ENCODE data around the gene MUC5B.
"Not testable (repeated sequence)": the region's sequence is repeated elsewhere in the genome, so short reads cannot be mapped to it uniquely, and the experiment has no call there.

The MUC5B gene, protein sequence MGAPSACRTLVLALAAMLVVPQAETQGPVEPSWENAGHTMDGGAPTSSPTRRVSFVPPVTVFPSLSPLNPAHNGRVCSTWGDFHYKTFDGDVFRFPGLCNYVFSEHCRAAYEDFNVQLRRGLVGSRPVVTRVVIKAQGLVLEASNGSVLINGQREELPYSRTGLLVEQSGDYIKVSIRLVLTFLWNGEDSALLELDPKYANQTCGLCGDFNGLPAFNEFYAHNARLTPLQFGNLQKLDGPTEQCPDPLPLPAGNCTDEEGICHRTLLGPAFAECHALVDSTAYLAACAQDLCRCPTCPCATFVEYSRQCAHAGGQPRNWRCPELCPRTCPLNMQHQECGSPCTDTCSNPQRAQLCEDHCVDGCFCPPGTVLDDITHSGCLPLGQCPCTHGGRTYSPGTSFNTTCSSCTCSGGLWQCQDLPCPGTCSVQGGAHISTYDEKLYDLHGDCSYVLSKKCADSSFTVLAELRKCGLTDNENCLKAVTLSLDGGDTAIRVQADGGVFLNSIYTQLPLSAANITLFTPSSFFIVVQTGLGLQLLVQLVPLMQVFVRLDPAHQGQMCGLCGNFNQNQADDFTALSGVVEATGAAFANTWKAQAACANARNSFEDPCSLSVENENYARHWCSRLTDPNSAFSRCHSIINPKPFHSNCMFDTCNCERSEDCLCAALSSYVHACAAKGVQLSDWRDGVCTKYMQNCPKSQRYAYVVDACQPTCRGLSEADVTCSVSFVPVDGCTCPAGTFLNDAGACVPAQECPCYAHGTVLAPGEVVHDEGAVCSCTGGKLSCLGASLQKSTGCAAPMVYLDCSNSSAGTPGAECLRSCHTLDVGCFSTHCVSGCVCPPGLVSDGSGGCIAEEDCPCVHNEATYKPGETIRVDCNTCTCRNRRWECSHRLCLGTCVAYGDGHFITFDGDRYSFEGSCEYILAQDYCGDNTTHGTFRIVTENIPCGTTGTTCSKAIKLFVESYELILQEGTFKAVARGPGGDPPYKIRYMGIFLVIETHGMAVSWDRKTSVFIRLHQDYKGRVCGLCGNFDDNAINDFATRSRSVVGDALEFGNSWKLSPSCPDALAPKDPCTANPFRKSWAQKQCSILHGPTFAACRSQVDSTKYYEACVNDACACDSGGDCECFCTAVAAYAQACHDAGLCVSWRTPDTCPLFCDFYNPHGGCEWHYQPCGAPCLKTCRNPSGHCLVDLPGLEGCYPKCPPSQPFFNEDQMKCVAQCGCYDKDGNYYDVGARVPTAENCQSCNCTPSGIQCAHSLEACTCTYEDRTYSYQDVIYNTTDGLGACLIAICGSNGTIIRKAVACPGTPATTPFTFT (N-terminal part only)

GRCh38 chr11:1222491-1223345 lies at the start of gene MUC5B:
Gene MUC5B, plus strand, starts transcription at chr11:1223066. Its CDS starts 58 bp downstream, at chr11:1223124.
- no peak for DNase-seq

DNA sequence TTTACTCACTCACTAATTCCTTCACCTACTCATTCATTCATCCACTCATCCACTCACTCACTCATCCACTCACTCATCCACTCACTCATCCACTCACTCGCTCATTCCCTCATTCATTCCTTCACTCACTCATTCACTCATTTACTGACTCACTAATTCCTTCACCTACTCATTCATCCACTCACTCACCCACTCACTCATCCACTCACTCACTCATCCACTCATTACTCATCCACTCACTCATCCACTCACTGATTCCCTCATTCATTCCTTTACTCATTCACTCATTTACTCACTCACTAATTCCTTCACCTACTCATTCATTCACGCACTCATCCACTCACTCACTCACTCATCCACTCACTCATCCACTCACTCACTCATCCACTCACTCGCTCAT lies 49.5 kb upstream of the MUC5B start:
- DNase-seq = not testable (repeated sequence)

GRCh38 chr11:1174441-1175370 lies 48.2 kb upstream of the MUC5B start:
- DNase-seq = no peak

DNA sequence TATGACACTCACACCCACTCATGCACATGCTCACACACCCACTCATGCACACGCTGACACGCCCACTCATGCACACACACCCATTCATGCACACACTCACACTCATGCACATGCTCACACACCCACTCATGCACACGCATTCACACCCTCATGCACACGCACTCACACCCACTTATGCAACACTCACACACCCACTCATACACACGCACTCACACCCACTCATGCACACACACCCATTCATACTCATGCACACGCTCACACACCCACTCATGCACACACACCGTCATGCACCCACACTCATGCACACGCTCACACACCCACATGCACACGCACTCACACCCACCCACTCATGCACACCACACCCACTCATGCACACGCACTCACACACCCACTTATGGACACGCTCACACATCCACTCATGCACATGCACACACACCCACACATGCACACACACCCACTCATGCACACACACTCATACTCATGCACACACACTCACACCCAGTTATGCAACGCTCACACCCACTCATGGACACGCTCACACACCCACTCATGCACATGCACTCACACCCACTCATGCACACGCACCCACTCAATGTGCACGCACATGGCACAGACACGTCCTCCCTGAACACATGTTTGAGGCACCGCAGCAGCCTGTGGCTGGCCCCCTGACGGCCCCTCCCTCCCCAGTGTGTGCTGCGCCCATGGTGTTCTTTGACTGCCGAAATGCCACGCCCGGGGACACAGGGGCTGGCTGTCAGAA lies 47.2 kb upstream of the MUC5B start:
- DNase-seq = no peak

DNA sequence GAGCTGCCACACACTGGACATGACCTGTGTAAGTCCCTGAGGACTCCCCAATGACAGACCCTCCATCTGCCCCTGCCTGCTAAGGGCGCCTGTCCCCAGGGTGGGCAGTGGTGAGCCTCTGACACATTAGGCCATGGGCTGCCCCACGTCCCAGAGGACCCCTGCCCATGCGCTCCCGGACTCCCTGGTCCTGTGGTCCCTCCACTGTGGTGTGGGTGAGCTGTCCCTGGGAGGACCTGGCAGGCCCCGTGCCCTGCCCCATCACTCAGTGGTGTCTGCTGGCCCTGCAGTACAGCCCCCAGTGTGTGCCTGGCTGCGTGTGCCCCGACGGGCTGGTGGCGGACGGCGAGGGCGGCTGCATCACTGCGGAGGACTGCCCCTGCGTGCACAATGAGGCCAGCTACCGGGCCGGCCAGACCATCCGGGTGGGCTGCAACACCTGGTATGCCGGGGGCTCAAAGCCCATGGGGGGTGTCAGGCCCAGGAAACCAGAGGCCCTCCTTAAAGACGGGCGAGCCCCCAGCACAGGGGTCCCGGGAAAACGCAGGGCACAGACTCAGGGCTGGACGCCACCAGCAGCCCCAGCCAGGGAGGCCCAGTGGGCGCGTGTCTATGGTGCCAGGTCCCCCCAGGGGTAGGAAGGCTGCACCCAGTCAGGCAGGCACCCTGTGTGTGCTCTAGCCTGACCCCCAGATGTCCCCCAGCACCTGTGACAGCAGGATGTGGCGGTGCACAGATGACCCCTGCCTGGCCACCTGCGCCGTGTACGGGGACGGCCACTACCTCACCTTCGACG lies 46.4 kb upstream of the MUC5B start:
- DNase-seq = no peak

DNA sequence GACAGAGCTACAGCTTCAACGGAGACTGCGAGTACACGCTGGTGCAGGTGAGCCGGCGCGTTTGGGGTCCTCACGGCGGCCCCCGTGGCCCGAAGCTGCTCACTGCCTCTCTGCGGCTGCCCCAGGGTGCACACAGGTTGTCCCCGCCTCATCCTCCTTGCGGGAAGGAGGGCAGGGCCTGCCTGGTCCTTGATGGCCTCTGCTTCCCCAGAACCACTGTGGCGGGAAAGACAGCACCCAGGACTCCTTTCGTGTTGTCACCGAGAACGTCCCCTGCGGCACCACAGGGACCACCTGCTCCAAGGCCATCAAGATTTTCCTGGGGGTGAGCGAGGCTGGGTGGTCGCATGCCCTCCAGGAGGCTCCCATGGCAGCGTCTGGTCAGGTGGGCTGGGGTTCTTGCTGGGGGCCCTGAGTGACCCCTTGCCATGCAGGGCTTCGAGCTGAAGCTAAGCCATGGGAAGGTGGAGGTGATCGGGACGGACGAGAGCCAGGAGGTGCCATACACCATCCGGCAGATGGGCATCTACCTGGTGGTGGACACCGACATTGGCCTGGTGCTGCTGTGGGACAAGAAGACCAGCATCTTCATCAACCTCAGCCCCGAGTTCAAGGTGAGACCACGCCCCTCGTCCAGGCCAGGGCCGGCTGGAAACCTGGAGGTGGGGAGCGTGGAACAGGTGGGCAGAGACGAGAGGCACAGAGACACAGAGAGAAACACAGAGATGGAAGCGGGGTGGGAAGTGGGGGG lies 45.7 kb upstream of the MUC5B start:
- DNase-seq = no peak

- DNase-seq = no peak
These were observed 45.1 kb upstream of the MUC5B start for GRCh38 chr11:1177771-1178090.

DNA sequence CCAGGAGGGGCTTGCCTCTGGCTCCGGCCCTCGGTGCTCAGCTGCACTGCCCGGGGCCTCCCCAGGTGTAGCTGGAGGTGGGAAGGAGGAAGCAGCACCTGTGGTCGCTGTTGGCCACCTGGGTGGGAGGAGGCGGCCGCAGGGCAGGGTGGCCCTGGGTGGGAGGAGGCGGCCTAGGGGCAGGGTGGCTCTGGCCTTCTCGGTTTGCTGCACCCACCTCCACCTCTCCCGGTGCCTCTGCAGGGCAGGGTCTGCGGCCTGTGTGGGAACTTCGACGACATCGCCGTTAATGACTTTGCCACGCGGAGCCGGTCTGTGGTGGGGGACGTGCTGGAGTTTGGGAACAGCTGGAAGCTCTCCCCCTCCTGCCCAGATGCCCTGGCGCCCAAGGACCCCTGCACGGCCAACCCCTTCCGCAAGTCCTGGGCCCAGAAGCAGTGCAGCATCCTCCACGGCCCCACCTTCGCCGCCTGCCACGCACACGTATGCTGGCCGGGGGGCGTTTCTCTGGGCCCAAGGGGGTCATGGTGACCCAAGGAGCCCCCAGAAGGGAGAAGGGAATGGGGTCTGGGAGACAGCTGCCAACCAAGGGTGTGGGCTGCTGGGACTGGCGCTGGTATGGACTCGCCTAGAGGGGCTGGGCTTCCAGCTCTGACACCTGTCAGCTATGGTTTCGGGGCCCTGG lies 44.5 kb upstream of the MUC5B start:
- no peak for DNase-seq

DNA sequence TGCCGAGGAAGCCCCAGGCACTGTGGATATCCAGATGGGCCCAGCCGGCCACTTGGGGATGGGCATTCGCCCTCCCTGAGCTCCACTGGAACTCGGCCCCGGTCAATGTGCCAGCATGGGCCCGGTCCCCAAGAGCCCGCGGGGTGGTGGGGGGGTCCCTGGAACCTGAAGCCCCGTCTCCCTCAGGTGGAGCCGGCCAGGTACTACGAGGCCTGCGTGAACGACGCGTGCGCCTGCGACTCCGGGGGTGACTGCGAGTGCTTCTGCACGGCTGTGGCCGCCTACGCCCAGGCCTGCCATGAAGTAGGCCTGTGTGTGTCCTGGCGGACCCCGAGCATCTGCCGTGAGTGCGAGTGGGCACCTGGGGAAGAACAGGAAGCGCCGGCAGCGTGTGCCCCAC lies 44.0 kb upstream of the MUC5B start:
- no peak for DNase-seq

GRCh38 chr11:1179641-1180040 lies 43.2 kb upstream of the MUC5B start:
- no peak for DNase-seq

DNA sequence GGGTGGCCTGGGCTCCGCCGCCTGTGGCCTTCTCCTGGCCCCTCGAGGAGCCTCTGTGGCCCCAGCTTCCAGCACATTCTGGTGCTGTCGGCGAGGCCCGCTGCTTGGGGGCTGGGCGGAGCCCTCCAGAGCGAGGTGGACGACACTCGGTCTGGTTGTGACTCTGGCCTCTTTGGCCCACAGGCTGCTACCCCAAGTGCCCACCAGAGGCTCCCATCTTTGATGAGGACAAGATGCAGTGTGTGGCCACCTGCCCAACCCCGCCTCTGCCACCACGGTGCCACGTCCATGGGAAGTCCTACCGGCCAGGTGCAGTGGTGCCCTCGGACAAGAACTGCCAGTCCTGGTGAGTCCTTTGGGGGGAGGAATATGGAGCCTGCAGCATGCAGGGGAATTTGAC lies 42.7 kb upstream of the MUC5B start:
- DNase-seq = no peak

DNA sequence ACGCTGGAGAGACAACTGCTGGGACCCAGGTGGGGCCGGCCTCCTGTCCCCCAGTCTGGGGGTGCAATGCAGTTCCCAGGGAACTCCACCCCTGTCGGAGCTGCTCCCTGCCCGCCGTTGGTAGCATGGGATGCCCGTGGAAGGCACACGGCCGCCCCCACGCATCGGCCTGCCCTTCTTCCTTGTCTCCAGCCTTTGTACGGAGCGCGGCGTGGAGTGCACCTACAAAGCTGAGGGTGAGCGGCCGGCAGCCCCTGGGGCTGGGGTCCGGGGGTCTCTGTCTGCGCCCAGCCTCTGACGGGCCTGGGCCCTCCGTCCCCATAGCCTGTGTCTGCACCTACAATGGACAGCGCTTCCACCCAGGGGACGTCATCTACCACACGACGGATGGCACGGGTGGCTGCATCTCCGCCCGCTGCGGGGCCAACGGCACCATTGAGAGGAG lies 41.9 kb upstream of the MUC5B start:
- DNase-seq = no peak

DNA sequence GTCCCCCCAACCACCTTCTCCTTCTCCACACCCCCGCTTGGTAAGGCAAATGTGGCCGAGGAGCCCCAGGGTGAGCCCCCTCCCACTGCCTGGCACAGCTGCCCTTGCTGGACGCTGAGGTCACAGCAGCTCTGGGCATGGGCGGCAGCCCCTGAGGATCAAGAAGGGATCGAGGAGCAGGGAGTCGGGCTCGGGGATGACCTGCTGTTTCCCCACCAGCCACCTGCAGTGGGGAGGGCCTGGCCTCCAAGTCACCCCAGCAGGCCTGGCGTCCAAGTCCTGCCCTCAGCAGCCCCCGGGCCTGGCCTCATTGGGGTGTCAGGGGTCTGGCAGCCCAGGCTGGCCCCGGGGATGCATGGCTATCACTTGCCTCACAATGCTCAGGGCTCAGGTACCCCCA lies 41.4 kb upstream of the MUC5B start:
- DNase-seq = no peak

GRCh38 chr11:1181853-1182535 lies 40.9 kb upstream of the MUC5B start:
- no peak for DNase-seq

DNA sequence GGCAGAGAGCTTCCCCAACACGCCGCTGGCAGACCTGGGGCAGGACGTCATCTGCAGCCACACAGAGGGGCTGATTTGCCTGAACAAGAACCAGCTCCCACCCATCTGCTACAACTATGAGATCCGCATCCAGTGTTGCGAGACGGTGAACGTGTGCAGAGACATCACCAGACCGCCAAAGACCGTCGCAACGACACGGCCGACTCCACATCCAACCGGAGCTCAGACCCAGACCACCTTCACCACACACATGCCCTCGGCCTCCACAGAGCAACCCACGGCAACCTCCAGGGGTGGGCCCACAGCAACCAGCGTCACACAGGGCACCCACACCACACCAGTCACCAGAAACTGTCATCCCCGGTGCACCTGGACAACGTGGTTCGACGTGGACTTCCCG lies 38.7 kb upstream of the MUC5B start:
- DNase-seq = not testable (repeated sequence)

DNA sequence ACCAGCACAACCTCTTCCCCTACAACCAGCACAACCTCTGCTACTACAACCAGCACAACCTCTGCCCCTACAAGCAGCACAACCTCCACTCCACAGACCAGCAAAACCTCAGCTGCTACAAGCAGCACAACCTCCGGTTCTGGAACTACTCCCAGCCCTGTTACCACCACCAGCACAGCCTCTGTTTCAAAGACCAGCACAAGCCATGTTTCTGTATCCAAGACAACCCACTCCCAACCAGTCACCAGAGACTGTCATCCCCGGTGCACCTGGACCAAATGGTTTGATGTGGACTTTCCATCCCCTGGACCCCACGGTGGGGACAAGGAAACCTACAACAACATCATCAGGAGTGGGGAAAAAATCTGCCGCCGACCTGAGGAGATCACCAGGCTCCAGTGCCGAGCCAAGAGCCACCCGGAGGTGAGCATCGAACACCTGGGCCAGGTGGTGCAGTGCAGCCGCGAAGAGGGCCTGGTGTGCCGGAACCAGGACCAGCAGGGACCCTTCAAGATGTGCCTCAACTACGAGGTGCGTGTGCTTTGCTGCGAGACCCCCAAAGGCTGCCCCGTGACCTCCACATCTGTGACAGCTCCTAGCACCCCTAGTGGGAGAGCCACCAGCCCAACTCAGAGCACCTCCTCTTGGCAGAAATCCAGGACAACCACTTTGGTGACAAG lies 34.3 kb upstream of the MUC5B start:
- not testable (repeated sequence) for DNase-seq

GRCh38 chr11:1189816-1190215 lies 33.0 kb upstream of the MUC5B start:
- DNase-seq = not testable (repeated sequence)
